Colonic mucosa (tissue), 4 donors: ENCODE results near the gene HEBP1. TPM values are rescaled to one million over a fixed set of nuclear protein-coding genes. Genes with fewer than 3 reads are reported as not detected.

ENCODE experiments used
- DNase-seq: peaks from one replicate; pipeline ENCODE4 v3.0.0-alpha.2; 2020
- H3K27ac ChIP-seq: fragments of 200-600 bp; one replicate; pipeline ENCODE4 v1.8.0; 2021
- H3K27me3 ChIP-seq: fragments of 200-600 bp; one replicate; pipeline ENCODE4 v1.8.0; 2021
- H3K36me3 ChIP-seq: fragments of 200-600 bp; one replicate; pipeline ENCODE4 v1.8.0; 2021
- H3K4me1 ChIP-seq: fragments of 200-600 bp; one replicate; pipeline ENCODE4 v1.8.0; 2021; ENCODE audit warnings: mild to moderate bottlenecking
- H3K4me3 ChIP-seq: fragments of 200-600 bp; one replicate; pipeline ENCODE4 v1.8.0; 2021
- H3K9ac ChIP-seq, 2 donors: one replicate each; pipeline ENCODE4 v1.7.0; 2013; ENCODE audit warnings: control low read depth in 2 of 2, low read depth in 2 of 2, low read length in 2 of 2
- H3K9me3 ChIP-seq: fragments of 200-600 bp; one replicate; pipeline ENCODE4 v1.8.0; 2021
- intact Hi-C: fragments of 100-400 bp; cut with DNase I; formaldehyde crosslinking; loops from one replicate; pipeline ENCODE4 v1.14.1; 2022
- total RNA-seq, 2 donors: library from RNA; stranded (reverse); fragmentation: NEBNext Ultra II Directional in 1 of 2; extraction: Animal tissue kit (Norgen Biotek cat#: 25700) in 1 of 2; gene quantifications; one replicate each; pipeline ENCODE4 v1.2.1, GENCODE V29; 2021
- TF ChIP-seq, protein P1 (sequence below): fragments of 200-600 bp; IDR thresholded peaks from one replicate; pipeline ENCODE4 v1.8.0; 2022; ENCODE audit warnings: antibody characterized with exemption, mild to moderate bottlenecking
- donor health status: healthy.
- donor health status: DM: no; HTN: no; CAD: no.
- donor health status: DM: no; HTN: no; CAD: no.

The HEBP1 gene
- total RNA-seq, 2 donors from 2014 or later = 40.9 to 61.9 TPM

DNA sequence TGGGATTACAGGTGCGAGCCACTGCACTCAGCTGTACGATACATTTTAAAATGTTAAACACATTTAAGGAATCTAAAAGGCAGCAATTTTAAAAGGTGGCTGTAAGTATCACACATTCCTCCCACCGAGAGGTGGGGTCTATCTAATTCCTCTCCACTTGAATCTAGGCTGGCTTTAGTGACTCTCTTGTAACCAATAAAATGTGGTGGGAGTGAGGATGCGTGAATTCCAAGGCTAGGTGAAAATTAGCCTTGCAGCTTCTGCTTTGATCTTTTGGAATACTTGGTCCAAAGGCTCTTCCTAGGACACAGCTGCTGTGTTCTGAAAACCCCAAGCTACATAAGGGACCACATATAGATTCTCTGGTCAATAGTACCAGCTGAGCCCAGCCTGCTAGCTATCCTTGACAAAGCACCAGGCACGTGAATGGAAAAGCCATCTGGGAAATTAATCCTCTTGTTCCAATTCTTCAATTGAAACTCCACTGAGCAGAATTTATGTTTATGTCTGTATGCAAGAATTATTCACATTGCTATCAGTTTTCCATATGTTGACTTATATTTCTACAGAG lies 39.3 kb downstream of the HEBP1 start:
- intact Hi-C loops = no loop called here

DNA sequence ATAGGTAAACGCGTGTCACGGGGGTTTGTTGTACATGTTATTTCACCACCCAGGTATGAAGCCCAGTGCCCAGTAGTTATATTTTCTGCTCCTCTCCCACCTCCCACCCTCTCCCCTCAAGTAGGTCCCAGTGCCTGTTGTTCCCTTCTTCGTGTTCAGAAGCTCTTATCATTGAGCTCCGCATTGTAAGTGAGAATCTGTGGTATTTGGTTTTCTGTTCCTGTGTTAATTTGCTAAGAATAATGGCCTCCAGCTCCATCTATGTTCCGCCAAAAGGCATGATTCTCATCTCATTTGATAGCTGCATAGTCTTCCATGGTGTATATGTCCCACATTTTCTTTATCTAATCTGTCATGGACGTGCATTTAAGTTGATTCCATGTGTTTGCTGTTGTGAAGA lies 41.2 kb downstream of the HEBP1 start:
- H3K4me3 ChIP-seq = no peak overlapping the region
- no peak overlapping the region for H3K27ac ChIP-seq
- H3K27me3 ChIP-seq = no peaks in the 10 kb centered on the region
- H3K9me3 ChIP-seq = no peaks in the 10 kb centered on the region
- DNase-seq = no peak
- H3K9ac ChIP-seq = no peak overlapping the region
- H3K36me3 ChIP-seq = no peaks in the 10 kb centered on the region
- TF ChIP-seq, protein P1, sequence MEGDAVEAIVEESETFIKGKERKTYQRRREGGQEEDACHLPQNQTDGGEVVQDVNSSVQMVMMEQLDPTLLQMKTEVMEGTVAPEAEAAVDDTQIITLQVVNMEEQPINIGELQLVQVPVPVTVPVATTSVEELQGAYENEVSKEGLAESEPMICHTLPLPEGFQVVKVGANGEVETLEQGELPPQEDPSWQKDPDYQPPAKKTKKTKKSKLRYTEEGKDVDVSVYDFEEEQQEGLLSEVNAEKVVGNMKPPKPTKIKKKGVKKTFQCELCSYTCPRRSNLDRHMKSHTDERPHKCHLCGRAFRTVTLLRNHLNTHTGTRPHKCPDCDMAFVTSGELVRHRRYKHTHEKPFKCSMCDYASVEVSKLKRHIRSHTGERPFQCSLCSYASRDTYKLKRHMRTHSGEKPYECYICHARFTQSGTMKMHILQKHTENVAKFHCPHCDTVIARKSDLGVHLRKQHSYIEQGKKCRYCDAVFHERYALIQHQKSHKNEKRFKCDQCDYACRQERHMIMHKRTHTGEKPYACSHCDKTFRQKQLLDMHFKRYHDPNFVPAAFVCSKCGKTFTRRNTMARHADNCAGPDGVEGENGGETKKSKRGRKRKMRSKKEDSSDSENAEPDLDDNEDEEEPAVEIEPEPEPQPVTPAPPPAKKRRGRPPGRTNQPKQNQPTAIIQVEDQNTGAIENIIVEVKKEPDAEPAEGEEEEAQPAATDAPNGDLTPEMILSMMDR = no peak
- no peaks in the 10 kb centered on the region for H3K4me1 ChIP-seq
- intact Hi-C loops = no loop called here

More for the DNA sequence above, 39.3 kb downstream of the HEBP1 start:
- Histone ChIP-seq H3K4me1 (no peaks in the 10 kb centered on the region), H3K27ac (no peak overlapping the region), H3K36me3 (no peaks in the 10 kb centered on the region), H3K27me3 (no peaks in the 10 kb centered on the region), H3K9ac (no peak overlapping the region), H3K4me3 (no peak overlapping the region), H3K9me3 (no peaks in the 10 kb centered on the region)
- TF ChIP-seq, protein P1 = no peak
- no peak for DNase-seq

DNA sequence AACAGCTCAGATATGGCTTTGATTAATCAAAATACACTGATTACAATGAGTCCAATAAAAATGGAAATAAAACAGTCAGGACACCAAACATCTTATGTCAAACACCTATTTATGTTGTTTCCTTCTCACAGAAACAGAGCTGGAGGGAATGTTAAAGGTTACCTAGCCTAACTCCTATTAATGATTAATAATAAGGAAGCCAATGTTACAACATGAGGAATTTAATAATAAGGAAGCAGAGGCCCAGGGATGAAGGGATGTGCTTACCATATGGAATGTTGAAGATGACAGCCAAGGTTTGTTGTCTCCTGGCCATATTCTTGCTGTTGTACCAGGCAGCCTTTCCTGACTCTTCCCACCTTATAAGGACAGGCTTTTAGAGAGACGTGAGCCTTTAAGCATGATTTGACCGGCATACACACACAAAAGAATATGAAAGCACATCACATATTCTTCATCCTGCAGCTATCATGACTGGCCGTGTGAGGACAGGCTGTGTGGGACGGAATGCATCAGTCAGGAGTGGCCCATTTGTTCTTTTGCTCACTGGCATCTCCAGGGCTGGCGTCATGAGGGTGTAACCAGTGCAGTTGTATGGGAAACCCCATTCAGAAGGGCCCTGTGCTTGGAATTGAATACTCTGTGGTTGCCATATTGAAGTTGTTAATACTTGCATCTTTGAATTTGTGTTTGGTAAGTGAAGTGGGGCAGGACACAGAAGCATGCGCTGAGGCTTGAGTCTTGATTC lies 45.0 kb downstream of the HEBP1 start:
- Histone ChIP-seq H3K4me1 (no peaks in the 10 kb centered on the region), H3K36me3 (no peaks in the 10 kb centered on the region), H3K27me3 (no peaks in the 10 kb centered on the region), H3K9me3 (no peaks in the 10 kb centered on the region), H3K9ac (no peak overlapping the region), H3K4me3 (no peak overlapping the region), H3K27ac (no peak overlapping the region)
- DNase-seq = no peak
- TF ChIP-seq, protein P1 = no peak
- intact Hi-C loops = no loop called here

DNA sequence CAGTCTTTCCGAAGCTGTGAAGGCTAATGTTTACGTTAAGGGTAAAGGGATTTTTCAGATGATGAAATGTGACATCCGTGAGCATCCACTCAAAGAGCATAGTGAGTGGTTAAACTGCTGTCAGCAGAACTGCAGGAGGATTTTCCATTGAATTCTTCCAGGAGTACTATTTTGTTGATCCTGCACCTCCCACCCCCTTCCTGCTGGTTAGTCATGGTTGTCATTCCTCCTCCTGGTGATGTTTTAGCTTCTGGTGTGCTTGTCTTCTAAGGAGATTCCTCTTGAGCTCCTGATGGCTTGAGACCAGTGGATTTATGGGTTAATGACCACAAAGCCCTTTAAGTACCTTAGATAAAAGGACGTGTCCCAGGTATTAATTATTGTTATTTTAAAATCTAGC lies 45.7 kb downstream of the HEBP1 start:
- Histone ChIP-seq H3K9me3 (no peaks in the 10 kb centered on the region), H3K27ac (no peak overlapping the region), H3K27me3 (no peaks in the 10 kb centered on the region), H3K9ac (no peak overlapping the region), H3K36me3 (no peaks in the 10 kb centered on the region), H3K4me3 (no peak overlapping the region), H3K4me1 (no peaks in the 10 kb centered on the region)
- TF ChIP-seq, protein P1 = no peak
- no peak for DNase-seq
- intact Hi-C loops = no loop called here

DNA sequence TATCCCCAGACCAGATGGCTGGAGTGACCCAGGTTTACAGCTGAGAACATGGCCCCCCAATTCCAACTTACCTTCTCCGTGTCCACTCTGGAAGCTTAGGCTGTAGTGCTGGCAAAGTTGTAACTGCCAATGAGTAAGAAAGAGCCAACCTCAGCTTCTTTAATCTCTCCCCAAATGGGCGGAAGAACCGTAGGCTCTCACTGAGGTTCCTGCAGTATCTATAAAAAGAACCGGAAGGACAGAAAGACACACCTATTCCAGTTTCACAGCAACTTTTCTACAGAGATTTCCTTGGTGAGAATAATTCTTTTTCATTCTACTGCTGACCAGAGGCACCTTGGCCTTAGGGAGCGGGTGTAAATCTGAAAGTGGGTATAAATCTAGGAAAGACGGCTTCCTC lies 48.0 kb downstream of the HEBP1 start, which contains the start of gene GPRC5D:
Gene GPRC5D (minus strand): TSS at position 135 of the 400 bp plus-strand sequence. CDS start 1,786 bp downstream, outside the sequence.
- H3K4me1 ChIP-seq = no peaks in the 10 kb centered on the region
- H3K9me3 ChIP-seq = no peaks in the 10 kb centered on the region
- no peak within 1 kb of the TSS for H3K4me3 ChIP-seq
- no peaks in the 10 kb centered on the region for H3K36me3 ChIP-seq
- DNase-seq = no peak
- no peak within 1 kb of the TSS for H3K27ac ChIP-seq
- TF ChIP-seq, protein P1 = no peak
- intact Hi-C loops = no loop called here
- no peak within 1 kb of the TSS for H3K9ac ChIP-seq
- H3K27me3 ChIP-seq = no peaks in the 10 kb centered on the region
